Caco-2 (cell line): Measurements from ENCODE around the gene PSG6. TPM values are rescaled to one million over a fixed set of nuclear protein-coding genes. Genes with fewer than 3 reads are reported as not detected.
A peak's percentile ranks its signal among the peaks of the same experiment; 100 is the strongest.
"Not testable (repeated sequence)": the region's sequence is repeated elsewhere in the genome, so short reads cannot be mapped to it uniquely, and the experiment has no call there.

Experiments
- BruUV-seq: library from RNA; stranded (reverse); fragments of 400-500 nt; replicated peaks from 2 replicates; lab custom pipeline; 2021; lab: Mats Ljungman, UMichigan
- CTCF ChIA-PET: fragments of 300-600 bp; sonication (Branson Sonifier 250); formaldehyde crosslinking; loops from one replicate; lab custom pipeline; 2022; ENCODE audit warnings: antibody characterized with exemption; lab: Charles Lee
- POLR2A ChIA-PET: fragments of 300-600 bp; sonication (Branson Sonifier 250); formaldehyde crosslinking; loops from one replicate; lab custom pipeline; 2022; ENCODE audit warnings: antibody characterized with exemption; lab: Charles Lee
- DNase-seq, 2 experiments: peaks; one replicate each; pipeline versions ENCODE4 v3.0.0 to v3.0.0-alpha.2; 2020 to 2022
- H3K27me3 ChIP-seq: replicated peaks from 2 replicates; pipeline ENCODE4 v1.6.0; 2011; ENCODE audit warnings: low read length; ENCODE audit not compliant: control insufficient read depth, insufficient read depth
- H3K36me3 ChIP-seq: 2 replicates; pipeline ENCODE4 v1.5.1; 2011; ENCODE audit warnings: low read length; ENCODE audit not compliant: control insufficient read depth, insufficient read depth
- H3K4me1 ChIP-seq: fragments of 250-450 bp; sonication (Bioruptor Pico); 2 replicates; pipeline ENCODE4 v1.5.1; 2020; ENCODE audit warnings: mild to moderate bottlenecking
- H3K4me3 ChIP-seq: 2 replicates; pipeline ENCODE4 v1.5.1; 2011; ENCODE audit warnings: low read depth, mild to moderate bottlenecking, control low read depth, low read length
- H3K9me3 ChIP-seq: fragments of 250-450 bp; sonication (Bioruptor Pico); 2 replicates; pipeline ENCODE4 v1.5.1; 2020; ENCODE audit warnings: mild to moderate bottlenecking, moderate library complexity
- H3K27ac Mint-ChIP-seq: one replicate; pipeline ENCODE4 v1.8.0; 2022; ENCODE audit warnings: mixed read lengths; ENCODE audit not compliant: unreplicated experiment
- H3K27me3 Mint-ChIP-seq: one replicate; pipeline ENCODE4 v1.8.0; 2022; ENCODE audit warnings: mixed read lengths; ENCODE audit not compliant: insufficient read depth, unreplicated experiment
- H3K36me3 Mint-ChIP-seq: one replicate; pipeline ENCODE4 v1.8.0; 2022; ENCODE audit warnings: mild to moderate bottlenecking, mixed read lengths; ENCODE audit not compliant: insufficient read depth, unreplicated experiment
- H3K4me1 Mint-ChIP-seq: one replicate; pipeline ENCODE4 v1.8.0; 2022; ENCODE audit warnings: low read depth, mixed read lengths; ENCODE audit not compliant: unreplicated experiment
- H3K4me3 Mint-ChIP-seq: one replicate; pipeline ENCODE4 v1.8.0; 2022; ENCODE audit warnings: mild to moderate bottlenecking, moderate library complexity, mixed read lengths; ENCODE audit not compliant: unreplicated experiment
- H3K9me3 Mint-ChIP-seq: one replicate; pipeline ENCODE4 v1.8.0; 2022; ENCODE audit warnings: mixed read lengths; ENCODE audit not compliant: unreplicated experiment
- CTCF ChIP-seq, 2 experiments: fragments of 200-600 bp in 1 of 2; IDR thresholded peaks; 1 replicate in 1 of 2; 2 replicates in 1 of 2; pipeline versions ENCODE4 v1.5.1 to v1.8.0; 2011 to 2022; ENCODE audit warnings: antibody characterized with exemption in 1 of 2, control low read depth in 1 of 2, inconsistent platforms in 1 of 2, low read depth in 1 of 2, low read length in 1 of 2, mild to moderate bottlenecking in 1 of 2, moderate library complexity in 1 of 2; ENCODE audit not compliant: insufficient read depth in 1 of 2, severe bottlenecking in 1 of 2, unreplicated experiment in 1 of 2
- intact Hi-C: fragments of 100-400 bp; cut with micrococcal nuclease; formaldehyde crosslinking; loops from one replicate; pipeline ENCODE4 v1.10.0; 2022; ENCODE audit not compliant: unreplicated experiment
- total RNA-seq: library from RNA; stranded (reverse); gene quantifications from 2 replicates; pipeline ENCODE4 v1.2.3, GENCODE V29; 2022

The PSG6 gene
- total RNA-seq, 1 experiment from 2014 or later: 0.18 TPM

GRCh38 chr19:42890446-42890845 lies 27.2 kb downstream of the PSG6 start:
- H3K4me1 Mint-ChIP-seq, H3K27me3 ChIP-seq, H3K4me1 ChIP-seq, CTCF ChIA-PET, intact Hi-C loops, H3K27me3 Mint-ChIP-seq, H3K27ac Mint-ChIP-seq, H3K9me3 ChIP-seq, H3K4me3 ChIP-seq, BruUV-seq, POLR2A ChIA-PET, H3K36me3 Mint-ChIP-seq, H3K36me3 ChIP-seq, H3K4me3 Mint-ChIP-seq, DNase-seq: not testable (repeated sequence)
- peaks cover 24% of the 10 kb centered on the region for H3K9me3 Mint-ChIP-seq

- CTCF ChIA-PET: not testable (repeated sequence)
Measured at GRCh38 chr19:42887876-42888445, 29.7 kb downstream of the PSG6 start.

GRCh38 chr19:42882730-42883129 lies 35.0 kb downstream of the PSG6 start:
- H3K27ac Mint-ChIP-seq, BruUV-seq, intact Hi-C loops, H3K36me3 Mint-ChIP-seq, H3K36me3 ChIP-seq, H3K27me3 ChIP-seq, H3K27me3 Mint-ChIP-seq, H3K4me1 ChIP-seq, H3K9me3 ChIP-seq, H3K4me3 Mint-ChIP-seq, DNase-seq, POLR2A ChIA-PET, H3K4me3 ChIP-seq: not testable (repeated sequence)
- CTCF ChIA-PET: interaction anchor here (0.6 kb wide), 1 partner anchor 1683 kb away, joined by 3 read pairs; no protein-coding TSS in a partner anchor
- Mint-ChIP-seq H3K9me3 (peaks cover 37% of the 10 kb centered on the region), H3K4me1 (peaks cover 14% of the 10 kb centered on the region)

More at GRCh38 chr19:42887876-42888445, 29.7 kb downstream of the PSG6 start:
- intact Hi-C loops, H3K36me3 Mint-ChIP-seq, H3K27me3 Mint-ChIP-seq, H3K4me3 ChIP-seq, H3K36me3 ChIP-seq, BruUV-seq, DNase-seq, H3K4me1 ChIP-seq, H3K9me3 ChIP-seq, H3K4me3 Mint-ChIP-seq, POLR2A ChIA-PET, H3K27me3 ChIP-seq: not testable (repeated sequence)
- Mint-ChIP-seq H3K4me1 (peaks cover 16% of the 10 kb centered on the region), H3K27ac (peak overlapping the region; percentile 51), H3K9me3 (peaks cover 25% of the 10 kb centered on the region)

- H3K4me1 Mint-ChIP-seq: peaks cover 10% of the 10 kb centered on the region
- DNase-seq, H3K27me3 ChIP-seq, H3K36me3 Mint-ChIP-seq, H3K4me1 ChIP-seq, CTCF ChIA-PET, H3K9me3 ChIP-seq, BruUV-seq, H3K4me3 Mint-ChIP-seq, H3K27ac Mint-ChIP-seq, H3K36me3 ChIP-seq, H3K4me3 ChIP-seq, H3K27me3 Mint-ChIP-seq, intact Hi-C loops, POLR2A ChIA-PET: not testable (repeated sequence)
- H3K9me3 Mint-ChIP-seq: peaks cover 30% of the 10 kb centered on the region
Measured at GRCh38 chr19:42882010-42882409, 35.7 kb downstream of the PSG6 start.

GRCh38 chr19:42881279-42881678 lies 36.4 kb downstream of the PSG6 start:
- H3K36me3 Mint-ChIP-seq, H3K9me3 ChIP-seq, CTCF ChIA-PET, H3K27me3 ChIP-seq, intact Hi-C loops, DNase-seq, H3K27me3 Mint-ChIP-seq, H3K36me3 ChIP-seq, H3K4me1 ChIP-seq, H3K27ac Mint-ChIP-seq, H3K4me3 ChIP-seq, POLR2A ChIA-PET, H3K4me3 Mint-ChIP-seq, BruUV-seq: not testable (repeated sequence)
- peak; percentile 28 to 40 for TF ChIP-seq CTCF (IDR thresholded peaks at IDR 0.05; ENCODE audit: insufficient read depth in 1 of 2, low read depth in 1 of 2, low read length in 1 of 2, severe bottlenecking in 1 of 2, unreplicated experiment in 1 of 2)
- Mint-ChIP-seq H3K9me3 (peaks cover 23% of the 10 kb centered on the region), H3K4me1 (peaks cover 10% of the 10 kb centered on the region)

- H3K4me1 Mint-ChIP-seq: peaks cover 16% of the 10 kb centered on the region
- POLR2A ChIA-PET, intact Hi-C loops, H3K27me3 Mint-ChIP-seq, DNase-seq, H3K36me3 ChIP-seq, CTCF ChIA-PET, H3K4me3 Mint-ChIP-seq, BruUV-seq, H3K36me3 Mint-ChIP-seq, H3K4me3 ChIP-seq, H3K27ac Mint-ChIP-seq, H3K27me3 ChIP-seq, H3K9me3 ChIP-seq: not testable (repeated sequence)
- peaks cover 16% of the 10 kb centered on the region for H3K9me3 Mint-ChIP-seq
- H3K4me1 ChIP-seq: peaks cover 13% of the 10 kb centered on the region
Measured at GRCh38 chr19:42880621-42881020, 37.1 kb downstream of the PSG6 start.
